A549 (cell line): ENCODE results near the gene GLIPR2. TPM values are rescaled to one million over a fixed set of nuclear protein-coding genes. Genes with fewer than 3 reads are reported as not detected.

Experiments
- ATAC-seq, 2 experiments: fragments of 200-7000 bp in 1 of 2; fragments of >200 bp in 1 of 2; cut with Nextera tagmentation in 1 of 2; cut with Tn5 transposase in 1 of 2; 3 replicates each; pipeline versions ENCODE4 v1.8.0 to v1.9.1; 2018 to 2020; ENCODE audit warnings: mild to moderate bottlenecking in 1 of 2, moderate library complexity in 1 of 2
- CTCF ChIA-PET: fragments of 300-600 bp; sonication (Branson Sonifier 250); formaldehyde crosslinking; extraction: SDS; loops from one replicate; lab custom pipeline; 2021; ENCODE audit warnings: antibody characterized with exemption, inconsistent platforms; lab: Yijun Ruan, JAX
- POLR2A ChIA-PET: fragments of 350-600 bp; formaldehyde crosslinking; extraction: SDS; loops from one replicate; lab custom pipeline; 2021; ENCODE audit warnings: antibody characterized with exemption, inconsistent platforms; lab: Yijun Ruan, JAX
- DNase-seq, 2 experiments: peaks; one replicate each; pipeline versions ENCODE4 v3.0.0 to v3.0.0-alpha.2; 2011 to 2016; ENCODE audit warnings: low read depth in 1 of 2, low spot score in 1 of 2
- FAIRE-seq: peaks from 2 replicates; lab custom pipeline; 2011; peaks lifted over from hg19 to GRCh38; lab: Jason Lieb, UNC
- H3K27ac ChIP-seq, 2 experiments: fragments of >200 bp; sonication (Bioruptor Twin); formaldehyde crosslinking; 3 replicates each; pipeline ENCODE4 v1.5.1; 2016 to 2017
- H3K4me1 ChIP-seq: fragments of >200 bp; sonication (Bioruptor Twin); formaldehyde crosslinking; 3 replicates; pipeline ENCODE4 v1.6.1; 2016
- H3K4me2 ChIP-seq: fragments of >200 bp; sonication (Bioruptor Twin); formaldehyde crosslinking; 3 replicates; pipeline ENCODE4 v1.6.1; 2016
- H3K4me3 ChIP-seq: fragments of >200 bp; sonication (Bioruptor Twin); formaldehyde crosslinking; 3 replicates; pipeline ENCODE4 v1.5.1; 2016
- H3K9me3 ChIP-seq: fragments of >200 bp; sonication (Bioruptor Twin); formaldehyde crosslinking; 3 replicates; pipeline ENCODE4 v1.6.1; 2016
- ATOH8 ChIP-seq: fragments of 250-450 bp; sonication (Bioruptor Pico); IDR thresholded peaks from 2 replicates; pipeline ENCODE4 v1.5.0; 2020; ENCODE audit warnings: low read depth, mild to moderate bottlenecking, moderate library complexity
- CBX8 ChIP-seq: fragments of 200-600 bp; sonication (generic); IDR thresholded peaks from 2 replicates; pipeline ENCODE4 v1.6.1; 2016
- CTCF ChIP-seq: fragments of >200 bp; sonication (Bioruptor Twin); formaldehyde crosslinking; IDR thresholded peaks from 3 replicates; pipeline ENCODE4 v1.5.1; 2016
- HMGXB4 ChIP-seq: fragments of 250-450 bp; sonication (Bioruptor Pico); IDR thresholded peaks from 2 replicates; pipeline ENCODE4 v1.5.0; 2021; ENCODE audit warnings: mild to moderate bottlenecking, moderate library complexity, borderline replicate concordance
- KDM1A ChIP-seq: fragments of 200-600 bp; sonication (generic); IDR thresholded peaks from 2 replicates; pipeline ENCODE4 v1.6.1; 2016; ENCODE audit warnings: low read depth, mild to moderate bottlenecking
- KDM5A ChIP-seq: fragments of 200-600 bp; sonication (generic); IDR thresholded peaks from 2 replicates; pipeline ENCODE4 v1.6.1; 2016; ENCODE audit warnings: antibody characterized with exemption, mild to moderate bottlenecking
- MAFK ChIP-seq: fragments of 450-650 bp; IDR thresholded peaks from 2 replicates; pipeline ENCODE4 v1.6.1; 2014; ENCODE audit not compliant: partially characterized antibody
- MAX ChIP-seq: IDR thresholded peaks from 2 replicates; pipeline ENCODE4 v1.6.1; 2012
- NFE2L2 ChIP-seq: fragments of 150-350 bp; conservative IDR thresholded peaks from 2 replicates; pipeline ENCODE4 v1.6.1; 2014; ENCODE audit warnings: low read length
- NPAS2 ChIP-seq: fragments of 250-450 bp; sonication (Bioruptor Pico); IDR thresholded peaks from 2 replicates; pipeline ENCODE4 v1.8.0; 2022; ENCODE audit warnings: mild to moderate bottlenecking, moderate library complexity, borderline replicate concordance
- RAD21 ChIP-seq, 2 experiments: fragments of >200 bp in 1 of 2; sonication (Bioruptor Twin) in 1 of 2; formaldehyde crosslinking in 1 of 2; IDR thresholded peaks in 1 of 2; conservative IDR thresholded peaks in 1 of 2; 2 replicates in 1 of 2; 3 replicates in 1 of 2; pipeline ENCODE4 v1.6.1; 2012 to 2018; ENCODE audit warnings: inconsistent platforms in 1 of 2
- TFCP2L1 ChIP-seq: fragments of 250-450 bp; sonication (Bioruptor Pico); IDR thresholded peaks from 2 replicates; pipeline ENCODE4 v1.5.0; 2021; ENCODE audit warnings: mild to moderate bottlenecking
- TP53 ChIP-seq: fragments of 250-450 bp; sonication (Bioruptor Pico); IDR thresholded peaks from 2 replicates; pipeline ENCODE4 v1.5.0; 2021; ENCODE audit warnings: mild to moderate bottlenecking, moderate library complexity
- WGBS: methylation state at CpG from one replicate; pipeline ENCODE4 v1.1.6; 2017; ENCODE audit errors: missing lambda C conversion rate; 5-methylcytosine and 5-hydroxymethylcytosine counted together
- polyA plus RNA-seq, 4 experiments: library from polyadenylated mRNA; depleted of rRNA in 3 of 4; stranded (reverse); fragments of >200 nt; fragmentation: RNase III in 1 of 4; extraction: RNeasy Plus Mini Kit Qiagen cat#74134 plus additional on column Dnase treatment in 1 of 4; gene quantifications; 2 replicates in 3 of 4; 3 replicates in 1 of 4; pipeline ENCODE4 v1.2.3, GENCODE V29; 2011 to 2017

The GLIPR2 gene
- polyA plus RNA-seq, 2 of the 4 experiments (the other 2 are of a cell fraction) = 9.0 to 16.0 TPM

- 53% methylated on average over 11 of the region's 11 CpGs for WGBS
- H3K4me2 ChIP-seq = peak overlapping the region; percentile 6; the same call in 1 of the 3 replicates
- peak overlapping the region in 1 of 2 experiments; percentile 70; a peak in 3 of 6 replicates for H3K27ac ChIP-seq
- H3K4me1 ChIP-seq = peaks cover 19% of the 10 kb centered on the region
- no peak overlapping the region for H3K4me3 ChIP-seq
- ATAC-seq = peak; percentile 62 to 72
- TF ChIP-seq RAD21 (conservative IDR thresholded peaks at IDR 0.05 in 1 of 2, IDR thresholded peaks at IDR 0.05 in 1 of 2) (no peak), CBX8 (no peak), TFCP2L1 (CRISPR knock-in tag) (no peak), MAX (no peak)
- no peak for FAIRE-seq
- H3K9me3 ChIP-seq = peaks cover 16% of the 10 kb centered on the region
- POLR2A ChIA-PET = no interaction called here
- CTCF ChIA-PET = interaction anchor here (0.6 to 16.6 kb wide), 7 partner anchors 9 to 200 kb away, joined by 3 to 321 read pairs (median 5); partner anchors contain the start of gene CLTA
- peak in 1 of 2 experiments; percentile 66 for DNase-seq
Observed at GRCh38 chr9:36154331-36154952, 17.9 kb downstream of the GLIPR2 start.

GRCh38 chr9:36156116-36156515 is 19.6 kb downstream of the GLIPR2 start:
- no peak for TF ChIP-seq KDM1A
- TF ChIP-seq KDM5A = no peak
- no peak for TF ChIP-seq NPAS2 (CRISPR knock-in tag)
- TF ChIP-seq HMGXB4 (CRISPR knock-in tag) = no peak
- Histone ChIP-seq H3K4me2 (no peak overlapping the region), H3K4me3 (no peak overlapping the region), H3K27ac (no peak overlapping the region), H3K4me1 (peaks cover 14% of the 10 kb centered on the region; the same call in 2 of the 3 replicates), H3K9me3 (peaks cover 16% of the 10 kb centered on the region)
- ChIA-PET POLR2A (no interaction called here), CTCF (interaction anchor here (1.3 to 16.6 kb wide), 6 partner anchors 8 to 148 kb away, joined by 3 to 321 read pairs (median 8); no protein-coding TSS in a partner anchor)
- no peak for ATAC-seq
- no peak for FAIRE-seq
- no peak for DNase-seq
- WGBS = 95% methylated on average over 6 of the region's 6 CpGs

- DNase-seq (no peak), FAIRE-seq (no peak), ATAC-seq (no peak)
- H3K27ac ChIP-seq = peak overlapping the region in 1 of 2 experiments; percentile 74; a peak in 4 of 6 replicates
- no peak overlapping the region for H3K4me2 ChIP-seq
- ChIA-PET POLR2A (no interaction called here), CTCF (interaction anchor here (1.2 to 16.6 kb wide), 4 partner anchors 8 to 135 kb away, joined by 4 to 321 read pairs (median 9); no protein-coding TSS in a partner anchor)
- no peak overlapping the region for H3K4me3 ChIP-seq
- WGBS = 95% methylated on average over 2 of the region's 2 CpGs
- peaks cover 32% of the 10 kb centered on the region for H3K4me1 ChIP-seq
- H3K9me3 ChIP-seq = peaks cover 16% of the 10 kb centered on the region
- TF ChIP-seq TP53 (CRISPR knock-in tag) (no peak), ATOH8 (CRISPR knock-in tag) (no peak), NFE2L2 (peak; percentile 93), MAFK (peak; percentile 93), CTCF (no peak)
Observed at GRCh38 chr9:36158122-36158521, 21.6 kb downstream of the GLIPR2 start.
